Activated CD8-positive, alpha-beta memory T cell treated with anti-CD3 and anti-CD28 coated beads, Interleukin-2, amount 10 ng/mL, durations not matched to agents 7 days and 5 days (primary cell): ENCODE data around the gene LONRF2. TPM values are rescaled to one million over a fixed set of nuclear protein-coding genes. Genes with fewer than 3 reads are reported as not detected.
A peak's percentile ranks its signal among the peaks of the same experiment; 100 is the strongest.

Source experiments
- ATAC-seq: fragments of 150-1000 bp; cut with Tn5 transposase; one replicate; pipeline ENCODE4 v1.10.0; 2021; ENCODE audit warnings: moderate library complexity
- CTCF ChIA-PET: fragments of 350-600 bp; sonication (Branson Sonifier 250); formaldehyde crosslinking; loops from one replicate; lab custom pipeline; 2021; ENCODE audit warnings: antibody characterized with exemption; lab: Charles Lee
- DNase-seq: peaks from one replicate; pipeline ENCODE4 v3.0.0-alpha.2; 2020
- H3K27ac Mint-ChIP-seq: one replicate; pipeline ENCODE4 v1.8.0; 2021; ENCODE audit warnings: mild to moderate bottlenecking, mixed read lengths
- H3K27me3 Mint-ChIP-seq: one replicate; pipeline ENCODE4 v1.8.0; 2021; ENCODE audit warnings: mixed read lengths
- H3K36me3 Mint-ChIP-seq: one replicate; pipeline ENCODE4 v1.8.0; 2021; ENCODE audit warnings: mild to moderate bottlenecking, mixed read lengths
- H3K4me1 Mint-ChIP-seq: one replicate; pipeline ENCODE4 v1.8.0; 2021; ENCODE audit warnings: mixed read lengths
- H3K4me3 Mint-ChIP-seq: one replicate; pipeline ENCODE4 v1.8.0; 2021; ENCODE audit warnings: mild to moderate bottlenecking, moderate library complexity, mixed read lengths
- H3K9me3 Mint-ChIP-seq: one replicate; pipeline ENCODE4 v1.8.0; 2022; ENCODE audit warnings: low read depth, mixed read lengths
- total RNA-seq, 2 experiments: library from RNA; stranded (reverse); gene quantifications; one replicate each; pipeline ENCODE4 v1.2.3, GENCODE V29; 2021

Gene LONRF2
- total RNA-seq, 2 experiments from 2014 or later = 0.15 to 0.21 TPM

- Mint-ChIP-seq H3K9me3 (no peaks in the 10 kb centered on the region), H3K4me1 (no peaks in the 10 kb centered on the region), H3K4me3 (no peak overlapping the region), H3K27ac (no peak overlapping the region), H3K27me3 (no peaks in the 10 kb centered on the region), H3K36me3 (no peaks in the 10 kb centered on the region)
- no peak for ATAC-seq
- DNase-seq = no peak
- CTCF ChIA-PET = interaction anchor here (2.2 kb wide), 1 partner anchor 682 kb away, joined by 13 read pairs; no protein-coding TSS in a partner anchor
Measured at GRCh38 chr2:100241236-100241635, 81.1 kb downstream of the LONRF2 start.

GRCh38 chr2:100240386-100240785, 81.9 kb downstream of the LONRF2 start:
- CTCF ChIA-PET = no interaction called here
- H3K9me3 Mint-ChIP-seq = no peaks in the 10 kb centered on the region
- DNase-seq = no peak
- no peak overlapping the region for H3K27ac Mint-ChIP-seq
- no peak overlapping the region for H3K4me3 Mint-ChIP-seq
- H3K27me3 Mint-ChIP-seq = no peaks in the 10 kb centered on the region
- no peaks in the 10 kb centered on the region for H3K36me3 Mint-ChIP-seq
- no peak for ATAC-seq
- H3K4me1 Mint-ChIP-seq = peaks cover 5% of the 10 kb centered on the region

GRCh38 chr2:100239486-100240210, 82.7 kb downstream of the LONRF2 start:
- H3K4me1 Mint-ChIP-seq = peaks cover 12% of the 10 kb centered on the region
- no peak for ATAC-seq

GRCh38 chr2:100238471-100238870, 83.8 kb downstream of the LONRF2 start:
- H3K9me3 Mint-ChIP-seq = no peaks in the 10 kb centered on the region
- DNase-seq (no peak), ATAC-seq (no peak)
- no peak overlapping the region for H3K27ac Mint-ChIP-seq
- H3K4me1 Mint-ChIP-seq = peaks cover 14% of the 10 kb centered on the region
- CTCF ChIA-PET = no interaction called here
- H3K27me3 Mint-ChIP-seq = peaks cover 3% of the 10 kb centered on the region
- no peak overlapping the region for H3K4me3 Mint-ChIP-seq
- H3K36me3 Mint-ChIP-seq = no peaks in the 10 kb centered on the region

More at GRCh38 chr2:100239486-100240210, 82.7 kb downstream of the LONRF2 start:
- no peak overlapping the region for H3K4me3 Mint-ChIP-seq
- no peaks in the 10 kb centered on the region for H3K36me3 Mint-ChIP-seq
- H3K27me3 Mint-ChIP-seq = no peaks in the 10 kb centered on the region
- no peaks in the 10 kb centered on the region for H3K9me3 Mint-ChIP-seq
- no peak for DNase-seq
- H3K27ac Mint-ChIP-seq = no peak overlapping the region
- CTCF ChIA-PET = no interaction called here

- Mint-ChIP-seq H3K4me1 (peaks cover 14% of the 10 kb centered on the region), H3K27me3 (peaks cover 3% of the 10 kb centered on the region), H3K9me3 (no peaks in the 10 kb centered on the region), H3K36me3 (no peaks in the 10 kb centered on the region), H3K27ac (no peak overlapping the region), H3K4me3 (no peak overlapping the region)
- CTCF ChIA-PET = no interaction called here
- ATAC-seq = no peak
- no peak for DNase-seq
Measured at GRCh38 chr2:100237770-100238169, 84.5 kb downstream of the LONRF2 start.

- ATAC-seq (no peak), DNase-seq (no peak)
- peaks cover 14% of the 10 kb centered on the region for H3K4me1 Mint-ChIP-seq
- no peaks in the 10 kb centered on the region for H3K9me3 Mint-ChIP-seq
- no peaks in the 10 kb centered on the region for H3K36me3 Mint-ChIP-seq
- no peak overlapping the region for H3K27ac Mint-ChIP-seq
- CTCF ChIA-PET = no interaction called here
- H3K27me3 Mint-ChIP-seq = peaks cover 3% of the 10 kb centered on the region
- no peak overlapping the region for H3K4me3 Mint-ChIP-seq
Measured at GRCh38 chr2:100237163-100237562, 85.1 kb downstream of the LONRF2 start.

GRCh38 chr2:100236166-100236565, 86.1 kb downstream of the LONRF2 start:
- Mint-ChIP-seq H3K4me3 (no peak overlapping the region), H3K36me3 (no peaks in the 10 kb centered on the region), H3K27me3 (peaks cover 3% of the 10 kb centered on the region), H3K4me1 (peaks cover 14% of the 10 kb centered on the region), H3K27ac (no peak overlapping the region), H3K9me3 (no peaks in the 10 kb centered on the region)
- DNase-seq (no peak), ATAC-seq (no peak)
- CTCF ChIA-PET = no interaction called here

GRCh38 chr2:100235581-100235980, 86.7 kb downstream of the LONRF2 start:
- peaks cover 3% of the 10 kb centered on the region for H3K27me3 Mint-ChIP-seq
- ATAC-seq = no peak

GRCh38 chr2:100235098-100235497, 87.2 kb downstream of the LONRF2 start:
- Mint-ChIP-seq H3K4me3 (no peak overlapping the region), H3K4me1 (peaks cover 14% of the 10 kb centered on the region), H3K27me3 (peaks cover 3% of the 10 kb centered on the region), H3K36me3 (no peaks in the 10 kb centered on the region), H3K27ac (peak overlapping the region; percentile 5), H3K9me3 (no peaks in the 10 kb centered on the region)
- ATAC-seq = peak; percentile 86
- CTCF ChIA-PET = no interaction called here
- DNase-seq = peak; percentile 58

More at GRCh38 chr2:100235581-100235980, 86.7 kb downstream of the LONRF2 start:
- CTCF ChIA-PET = no interaction called here
- no peak for DNase-seq
- Mint-ChIP-seq H3K4me3 (no peak overlapping the region), H3K27ac (no peak overlapping the region), H3K4me1 (peaks cover 14% of the 10 kb centered on the region), H3K36me3 (no peaks in the 10 kb centered on the region), H3K9me3 (no peaks in the 10 kb centered on the region)

- DNase-seq (no peak), ATAC-seq (no peak)
- Mint-ChIP-seq H3K36me3 (no peaks in the 10 kb centered on the region), H3K9me3 (no peaks in the 10 kb centered on the region), H3K4me3 (no peak overlapping the region), H3K27ac (no peak overlapping the region), H3K4me1 (peaks cover 14% of the 10 kb centered on the region), H3K27me3 (peaks cover 3% of the 10 kb centered on the region)
- CTCF ChIA-PET = no interaction called here
Measured at GRCh38 chr2:100234141-100234540, 88.2 kb downstream of the LONRF2 start.

GRCh38 chr2:100233061-100233460, 89.2 kb downstream of the LONRF2 start:
- ATAC-seq (no peak), DNase-seq (no peak)
- no peaks in the 10 kb centered on the region for H3K9me3 Mint-ChIP-seq
- H3K36me3 Mint-ChIP-seq = no peaks in the 10 kb centered on the region
- H3K4me3 Mint-ChIP-seq = no peak overlapping the region
- CTCF ChIA-PET = interaction anchor here (1.4 kb wide), 1 partner anchor 29 kb away, joined by 3 read pairs; no protein-coding TSS in a partner anchor
- peaks cover 14% of the 10 kb centered on the region for H3K4me1 Mint-ChIP-seq
- no peak overlapping the region for H3K27ac Mint-ChIP-seq
- H3K27me3 Mint-ChIP-seq = peaks cover 3% of the 10 kb centered on the region

- ATAC-seq = no peak
- Mint-ChIP-seq H3K36me3 (no peaks in the 10 kb centered on the region), H3K9me3 (no peaks in the 10 kb centered on the region), H3K27me3 (peaks cover 6% of the 10 kb centered on the region), H3K4me1 (peaks cover 13% of the 10 kb centered on the region), H3K27ac (no peak overlapping the region), H3K4me3 (no peak overlapping the region)
- DNase-seq = no peak
- CTCF ChIA-PET = no interaction called here
Measured at GRCh38 chr2:100230754-100231153, 91.5 kb downstream of the LONRF2 start.

- ATAC-seq (no peak), DNase-seq (no peak)
- Mint-ChIP-seq H3K4me1 (no peaks in the 10 kb centered on the region), H3K36me3 (no peaks in the 10 kb centered on the region), H3K9me3 (no peaks in the 10 kb centered on the region), H3K27ac (no peak overlapping the region), H3K4me3 (no peak overlapping the region), H3K27me3 (peaks cover 13% of the 10 kb centered on the region)
- CTCF ChIA-PET = no interaction called here
Measured at GRCh38 chr2:100228967-100229366, 93.3 kb downstream of the LONRF2 start.

- Mint-ChIP-seq H3K9me3 (no peaks in the 10 kb centered on the region), H3K4me3 (no peak overlapping the region), H3K36me3 (no peaks in the 10 kb centered on the region), H3K27ac (no peak overlapping the region), H3K4me1 (no peaks in the 10 kb centered on the region), H3K27me3 (peaks cover 13% of the 10 kb centered on the region)
- ATAC-seq (no peak), DNase-seq (no peak)
- CTCF ChIA-PET = no interaction called here
Measured at GRCh38 chr2:100228415-100228814, 93.9 kb downstream of the LONRF2 start.
